Measurements from ENCODE around the gene HPS4.

GRCh38 chr22:26492220-26492619, 8.6 kb upstream of the HPS4 start:
- no peak for TF ChIP-seq MYC (IDR thresholded peaks at IDR 0.05; ENCODE audit: low read depth, low read length)
- TF ChIP-seq, protein P1, sequence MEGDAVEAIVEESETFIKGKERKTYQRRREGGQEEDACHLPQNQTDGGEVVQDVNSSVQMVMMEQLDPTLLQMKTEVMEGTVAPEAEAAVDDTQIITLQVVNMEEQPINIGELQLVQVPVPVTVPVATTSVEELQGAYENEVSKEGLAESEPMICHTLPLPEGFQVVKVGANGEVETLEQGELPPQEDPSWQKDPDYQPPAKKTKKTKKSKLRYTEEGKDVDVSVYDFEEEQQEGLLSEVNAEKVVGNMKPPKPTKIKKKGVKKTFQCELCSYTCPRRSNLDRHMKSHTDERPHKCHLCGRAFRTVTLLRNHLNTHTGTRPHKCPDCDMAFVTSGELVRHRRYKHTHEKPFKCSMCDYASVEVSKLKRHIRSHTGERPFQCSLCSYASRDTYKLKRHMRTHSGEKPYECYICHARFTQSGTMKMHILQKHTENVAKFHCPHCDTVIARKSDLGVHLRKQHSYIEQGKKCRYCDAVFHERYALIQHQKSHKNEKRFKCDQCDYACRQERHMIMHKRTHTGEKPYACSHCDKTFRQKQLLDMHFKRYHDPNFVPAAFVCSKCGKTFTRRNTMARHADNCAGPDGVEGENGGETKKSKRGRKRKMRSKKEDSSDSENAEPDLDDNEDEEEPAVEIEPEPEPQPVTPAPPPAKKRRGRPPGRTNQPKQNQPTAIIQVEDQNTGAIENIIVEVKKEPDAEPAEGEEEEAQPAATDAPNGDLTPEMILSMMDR (IDR thresholded peaks at IDR 0.05; ENCODE audit: low read depth, low read length): no peak
- TF ChIP-seq, protein P2, sequence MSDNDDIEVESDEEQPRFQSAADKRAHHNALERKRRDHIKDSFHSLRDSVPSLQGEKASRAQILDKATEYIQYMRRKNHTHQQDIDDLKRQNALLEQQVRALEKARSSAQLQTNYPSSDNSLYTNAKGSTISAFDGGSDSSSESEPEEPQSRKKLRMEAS (IDR thresholded peaks at IDR 0.05; ENCODE audit: low read depth, low read length): no peak

Measured in NB4 (cell line).